Stomach (tissue), 9 donors: Measurements from ENCODE around the gene UBE2D4. TPM values are rescaled to one million over a fixed set of nuclear protein-coding genes. Genes with fewer than 3 reads are reported as not detected.
"Not testable (repeated sequence)": the region's sequence is repeated elsewhere in the genome, so short reads cannot be mapped to it uniquely, and the experiment has no call there.

Source experiments
- DNase-seq, 2 donors: peaks; one replicate each; pipeline versions ENCODE4 v3.0.0 to v3.0.0-alpha.2; 2013 to 2019
- H3K27ac ChIP-seq, 5 donors: fragments of 200-600 bp in 4 of 5; sonication (generic) in 4 of 5; one replicate each; pipeline ENCODE4 v1.5.1; 2013 to 2019; ENCODE audit warnings: mild to moderate bottlenecking in 1 of 5, moderate library complexity in 1 of 5
- H3K27me3 ChIP-seq, 3 donors: fragments of 200-600 bp; sonication (generic); one replicate each; pipeline ENCODE4 v1.5.1; 2017 to 2019; ENCODE audit warnings: mixed run types in 1 of 3
- H3K36me3 ChIP-seq, 4 donors: fragments of 200-600 bp; sonication (generic); 1 replicate in 3 of 4; 2 replicates in 1 of 4; pipeline ENCODE4 v1.5.1; 2016 to 2019
- H3K4me1 ChIP-seq, 4 donors: fragments of 200-600 bp; sonication (generic); one replicate each; pipeline ENCODE4 v1.5.1; 2016 to 2019
- H3K4me3 ChIP-seq, 4 donors: fragments of 200-600 bp; sonication (generic) in 3 of 4; one replicate each; pipeline ENCODE4 v1.5.1; 2016 to 2019; ENCODE audit warnings: mild to moderate bottlenecking in 1 of 4
- H3K9me3 ChIP-seq, 4 donors: fragments of 200-600 bp; sonication (generic); one replicate each; pipeline ENCODE4 v1.5.1; 2016 to 2019
- EP300 ChIP-seq: sonication (generic); formaldehyde crosslinking; IDR thresholded peaks from one replicate; pipeline ENCODE4 v1.6.1; 2017; ENCODE audit warnings: antibody characterized with exemption
- POLR2A ChIP-seq, 4 donors: fragments of 450-650 bp; IDR thresholded peaks; one replicate each; pipeline ENCODE4 v1.6.1; 2016; ENCODE audit warnings: antibody characterized with exemption in 4 of 4, control low read depth in 2 of 4, mild to moderate bottlenecking in 1 of 4, moderate library complexity in 1 of 4
- POLR2AphosphoS5 ChIP-seq, 3 donors: sonication (generic); formaldehyde crosslinking; IDR thresholded peaks; one replicate each; pipeline ENCODE4 v1.6.1; 2016; ENCODE audit warnings: antibody characterized with exemption in 3 of 3
- WGBS, 5 donors: extraction: QIAGEN DNeasy Blood & Tissue Kit in 3 of 5; methylation state at CpG; one replicate each; pipeline versions ENCODE4 v1.1.5 to v1.1.7; 2013 to 2018; 5-methylcytosine and 5-hydroxymethylcytosine counted together
- intact Hi-C: fragments of 100-400 bp; cut with DNase I; formaldehyde crosslinking; loops from one replicate; pipeline ENCODE4 v1.15.1; 2023; ENCODE audit warnings: low total_unique reads
- polyA plus RNA-seq, 3 donors: library from polyadenylated mRNA; stranded (reverse); fragments of 200-250 nt; gene quantifications; one replicate each; pipeline ENCODE4 v1.2.3, GENCODE V29; 2013
- total RNA-seq, 5 donors: library from RNA; depleted of rRNA; stranded (reverse); fragments of >200 nt; gene quantifications; one replicate each; pipeline versions ENCODE4 v1.1.0 to v1.2.3, GENCODE V29; 2014 to 2016
- TF ChIP-seq, protein P1 (sequence below), 7 experiments: fragments of 450-650 bp in 4 of 7; fragments of 200-600 bp in 3 of 7; sonication (generic) in 3 of 7; IDR thresholded peaks; one replicate each; pipeline ENCODE4 v1.5.1; 2016 to 2019; ENCODE audit warnings: antibody characterized with exemption in 7 of 7, control low read depth in 2 of 7, mild to moderate bottlenecking in 1 of 7
- donor health status: healthy with polysubstance abuse.
- donor health status: Bipolar disorder and iron deficiency.
- donor health status: healthy.

The UBE2D4 gene
- total and polyA plus RNA-seq, 8 donors, result 0.58 to 51.8 (median 10.9) TPM; not detected in 1

DNA sequence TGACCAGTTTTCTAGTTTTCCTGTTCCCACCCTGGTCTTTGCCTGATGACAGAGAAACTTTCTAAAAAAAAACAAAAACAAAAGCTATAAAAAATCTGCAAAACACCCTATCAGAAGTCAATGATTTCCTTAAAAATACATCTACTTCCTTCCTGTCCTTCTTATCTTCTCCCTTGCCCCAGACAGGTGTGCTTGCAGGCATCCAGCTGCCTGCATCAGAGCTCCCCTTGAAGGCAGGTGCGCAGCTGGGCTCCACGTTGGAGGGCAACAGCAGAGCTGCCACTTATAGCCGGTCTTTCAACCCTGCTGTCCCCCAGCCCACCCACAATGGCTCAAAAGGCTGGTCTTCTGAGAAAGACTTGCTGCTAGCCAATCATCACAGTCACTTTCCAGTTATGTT, 29.8 kb downstream of the UBE2D4 start:
- H3K4me1 ChIP-seq, result no peaks in the 10 kb centered on the region
- TF ChIP-seq EP300, result no peak
- no peak for DNase-seq
- intact Hi-C loops, result no loop called here
- 71 to 79% (median 74%) methylated on average over 3 of the region's 3 CpGs for WGBS, 5 donors
- H3K27ac ChIP-seq, result no peak overlapping the region
- peaks cover 23 to 61% (median 37%) of the 10 kb centered on the region in 4 donors for H3K36me3 ChIP-seq
- no peak overlapping the region for H3K4me3 ChIP-seq
- H3K27me3 ChIP-seq, result no peaks in the 10 kb centered on the region
- no peaks in the 10 kb centered on the region for H3K9me3 ChIP-seq

DNA sequence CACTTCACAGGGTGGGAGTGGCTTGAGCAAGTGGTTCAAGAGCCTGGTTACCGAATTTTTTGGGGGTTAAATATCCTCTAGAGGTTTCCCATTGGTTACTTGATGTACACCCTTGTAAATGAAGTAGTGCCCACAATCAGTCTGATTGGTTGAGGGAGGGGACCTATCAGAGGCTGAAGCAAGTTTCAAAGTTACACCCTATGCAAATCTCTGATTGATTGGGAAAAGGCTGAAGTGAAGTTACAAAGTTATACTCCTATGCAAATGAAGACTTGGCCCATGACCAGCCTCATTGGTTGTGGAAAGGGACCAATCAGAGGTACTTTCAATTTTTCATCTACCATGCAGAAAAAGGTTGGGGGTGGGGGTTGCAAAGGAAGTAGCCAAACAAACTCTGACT, 34.7 kb downstream of the UBE2D4 start:
- WGBS, 5 donors, result 24 to 45% (median 36%) methylated on average over 1 of the region's 1 CpG
- intact Hi-C loops, result no loop called here
- TF ChIP-seq POLR2AphosphoS5 (IDR thresholded peaks at IDR 0.05) (no peak), POLR2A (IDR thresholded peaks at IDR 0.05) (no peak), EP300 (no peak)
- TF ChIP-seq, protein P1, sequence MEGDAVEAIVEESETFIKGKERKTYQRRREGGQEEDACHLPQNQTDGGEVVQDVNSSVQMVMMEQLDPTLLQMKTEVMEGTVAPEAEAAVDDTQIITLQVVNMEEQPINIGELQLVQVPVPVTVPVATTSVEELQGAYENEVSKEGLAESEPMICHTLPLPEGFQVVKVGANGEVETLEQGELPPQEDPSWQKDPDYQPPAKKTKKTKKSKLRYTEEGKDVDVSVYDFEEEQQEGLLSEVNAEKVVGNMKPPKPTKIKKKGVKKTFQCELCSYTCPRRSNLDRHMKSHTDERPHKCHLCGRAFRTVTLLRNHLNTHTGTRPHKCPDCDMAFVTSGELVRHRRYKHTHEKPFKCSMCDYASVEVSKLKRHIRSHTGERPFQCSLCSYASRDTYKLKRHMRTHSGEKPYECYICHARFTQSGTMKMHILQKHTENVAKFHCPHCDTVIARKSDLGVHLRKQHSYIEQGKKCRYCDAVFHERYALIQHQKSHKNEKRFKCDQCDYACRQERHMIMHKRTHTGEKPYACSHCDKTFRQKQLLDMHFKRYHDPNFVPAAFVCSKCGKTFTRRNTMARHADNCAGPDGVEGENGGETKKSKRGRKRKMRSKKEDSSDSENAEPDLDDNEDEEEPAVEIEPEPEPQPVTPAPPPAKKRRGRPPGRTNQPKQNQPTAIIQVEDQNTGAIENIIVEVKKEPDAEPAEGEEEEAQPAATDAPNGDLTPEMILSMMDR (IDR thresholded peaks at IDR 0.05), result no peak

DNA sequence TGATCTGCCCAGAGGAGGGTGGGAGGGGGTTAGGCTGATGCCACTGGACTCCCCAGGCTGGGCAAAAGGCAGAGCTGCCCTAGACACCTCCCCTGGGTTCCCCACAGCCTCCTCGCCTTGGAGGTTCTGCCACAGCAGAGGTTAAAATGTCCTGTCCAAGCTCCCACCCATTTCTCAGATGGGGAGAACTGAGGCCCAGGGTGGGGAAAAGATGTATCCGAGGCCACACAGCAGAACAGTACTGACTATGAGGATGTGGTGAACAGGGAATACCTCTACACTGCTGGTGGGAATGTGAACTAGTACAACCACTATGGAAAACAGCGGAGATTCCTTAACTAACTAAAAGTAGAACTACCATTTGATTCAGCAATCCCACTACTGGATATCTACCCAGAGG, 40.2 kb downstream of the UBE2D4 start:
- intact Hi-C loops, H3K4me1 ChIP-seq, H3K9me3 ChIP-seq, H3K27ac ChIP-seq, H3K4me3 ChIP-seq, H3K27me3 ChIP-seq, DNase-seq: not testable (repeated sequence)
- 75 to 98% (median 94%) methylated on average over 2 to 3 of the region's 3 CpGs for WGBS, 5 donors
- peaks cover 0 to 25% (median 6%) of the 10 kb centered on the region in 4 donors for H3K36me3 ChIP-seq

More for the DNA sequence above, 34.7 kb downstream of the UBE2D4 start:
- DNase-seq, result no peak
- Histone ChIP-seq H3K27me3 (no peaks in the 10 kb centered on the region), H3K4me3 (no peak overlapping the region), H3K9me3 (no peaks in the 10 kb centered on the region), H3K4me1 (no peaks in the 10 kb centered on the region), H3K27ac (no peak overlapping the region), H3K36me3 (peaks cover under 1 to 48% (median 10%) of the 10 kb centered on the region in 4 donors)

DNA sequence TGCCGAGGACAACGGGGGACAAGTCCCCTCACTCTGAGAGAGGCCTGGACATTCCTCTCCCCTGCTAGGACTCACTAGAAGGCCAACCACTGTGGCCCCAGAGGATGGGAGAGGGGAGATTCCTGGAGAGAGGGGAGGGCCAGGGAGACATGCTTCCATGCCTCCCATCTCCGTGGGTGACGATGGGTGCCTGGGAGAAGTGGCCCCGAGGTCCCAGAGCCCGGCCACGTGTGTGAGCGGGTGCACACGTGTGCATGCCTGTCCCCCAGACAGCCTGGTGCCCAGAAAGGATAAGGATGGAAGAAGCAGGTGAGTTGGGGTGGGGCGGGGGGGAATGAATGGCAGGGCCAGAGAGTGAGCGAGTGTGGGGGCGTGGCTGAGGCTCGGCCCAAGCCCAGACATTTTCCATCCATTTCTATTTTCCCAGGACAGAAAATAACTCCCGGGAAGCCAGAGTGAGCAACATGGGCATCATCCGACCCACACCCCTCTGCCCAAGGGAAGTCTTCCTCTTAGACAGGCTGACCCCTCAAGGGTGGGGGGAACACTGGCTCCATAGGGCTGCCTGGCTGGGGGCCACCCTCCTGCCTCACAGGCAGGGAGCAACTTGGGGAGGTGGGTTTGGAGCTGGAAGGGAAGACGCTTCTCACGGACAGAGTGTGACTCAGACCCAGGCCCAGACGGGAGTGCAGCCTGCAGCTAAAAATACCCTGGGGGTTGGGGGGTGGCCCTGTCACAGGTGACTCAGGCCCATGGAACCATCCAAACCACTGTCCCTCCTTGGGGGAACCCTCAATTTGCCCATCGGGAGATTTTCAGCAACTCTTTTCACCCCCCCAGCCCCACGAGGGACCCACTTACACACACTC, 42.2 kb downstream of the UBE2D4 start:
- WGBS, 5 donors, result 76 to 93% (median 84%) methylated on average over 4 to 17 of the region's 20 CpGs
- H3K4me1 ChIP-seq, DNase-seq, H3K27me3 ChIP-seq, H3K9me3 ChIP-seq, H3K4me3 ChIP-seq, H3K27ac ChIP-seq, intact Hi-C loops: not testable (repeated sequence)
- peaks cover 0 to 16% (median 5%) of the 10 kb centered on the region in 4 donors for H3K36me3 ChIP-seq

DNA sequence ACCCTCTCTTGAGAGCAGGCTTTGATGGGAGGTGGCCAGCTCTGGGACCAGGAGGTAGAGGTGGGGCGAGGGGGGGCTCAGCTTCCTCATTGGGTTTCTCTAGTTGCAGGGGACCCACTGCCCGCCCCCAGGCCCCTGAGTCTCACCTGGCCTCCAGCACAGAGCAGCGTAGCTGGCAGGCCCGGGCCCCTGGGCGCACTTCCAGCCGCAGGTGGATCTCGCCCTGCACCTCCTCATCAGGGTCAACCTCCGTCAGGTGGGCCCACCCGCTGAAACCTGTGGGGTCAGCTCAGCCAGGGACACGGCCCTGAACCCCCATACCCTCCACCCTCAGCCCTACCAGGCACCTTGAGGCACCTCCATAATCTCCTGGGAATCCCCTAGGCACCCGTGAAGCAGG, 43.4 kb downstream of the UBE2D4 start:
- 94 to 100% (median 96%) methylated on average over 1 to 11 of the region's 11 CpGs for WGBS, 5 donors
- H3K4me1 ChIP-seq, intact Hi-C loops, H3K27me3 ChIP-seq, H3K9me3 ChIP-seq, H3K27ac ChIP-seq, DNase-seq, H3K36me3 ChIP-seq, H3K4me3 ChIP-seq: not testable (repeated sequence)

DNA sequence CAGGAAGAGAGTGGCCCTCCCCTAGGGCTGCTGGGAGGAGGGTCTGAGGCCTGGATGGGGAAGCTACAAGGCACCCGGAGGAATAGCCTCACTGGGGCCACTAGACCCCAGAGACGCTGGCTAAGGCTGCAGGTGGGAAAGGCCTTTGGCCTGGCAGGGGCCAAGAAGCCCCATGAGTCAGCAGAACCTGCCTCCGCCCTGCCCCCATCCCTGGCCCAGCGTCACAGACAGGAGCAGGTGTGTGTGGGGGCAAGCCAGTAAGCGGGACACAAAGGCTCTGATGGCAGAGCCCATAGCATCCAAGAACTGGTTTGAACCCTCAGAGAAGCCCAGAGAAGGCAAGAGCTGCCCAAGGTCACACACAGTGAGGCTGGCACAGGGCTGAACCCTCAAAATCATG, 44.5 kb downstream of the UBE2D4 start:
- H3K4me1 ChIP-seq, H3K9me3 ChIP-seq, intact Hi-C loops, DNase-seq, H3K27me3 ChIP-seq, H3K36me3 ChIP-seq, H3K4me3 ChIP-seq, H3K27ac ChIP-seq: not testable (repeated sequence)
- WGBS, 5 donors, result 90 to 100% (median 95%) methylated on average over 1 to 3 of the region's 5 CpGs; no CpG with 5 or more reads in 1 of the 5 donors

DNA sequence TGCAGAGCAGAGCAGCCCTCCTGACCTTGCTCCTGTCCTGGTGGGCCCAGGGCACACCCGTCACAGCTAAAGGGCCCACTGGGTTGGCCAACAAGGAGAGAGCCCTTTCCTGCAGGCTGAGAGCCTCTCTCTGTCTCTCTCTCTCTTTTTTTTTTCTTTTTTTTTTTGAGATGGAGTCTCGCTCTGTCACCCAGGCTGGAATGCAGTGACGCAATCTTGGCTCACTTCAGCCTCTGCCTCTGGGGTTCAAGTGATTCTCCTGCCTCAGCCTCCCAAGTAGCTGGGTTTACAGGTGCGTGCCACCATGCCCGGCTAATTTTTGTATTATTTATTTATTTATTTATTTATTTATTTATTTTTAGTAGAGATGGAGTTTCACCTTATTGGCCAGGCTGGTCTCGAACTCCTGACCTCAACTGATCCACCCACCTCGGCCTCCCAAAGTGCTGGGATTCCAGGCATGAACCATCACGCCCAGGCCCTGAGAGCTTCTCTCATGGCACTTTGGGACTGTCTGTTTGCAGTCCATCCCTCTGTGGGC, 47.9 kb downstream of the UBE2D4 start:
- H3K36me3 ChIP-seq, result not testable (repeated sequence)

DNA sequence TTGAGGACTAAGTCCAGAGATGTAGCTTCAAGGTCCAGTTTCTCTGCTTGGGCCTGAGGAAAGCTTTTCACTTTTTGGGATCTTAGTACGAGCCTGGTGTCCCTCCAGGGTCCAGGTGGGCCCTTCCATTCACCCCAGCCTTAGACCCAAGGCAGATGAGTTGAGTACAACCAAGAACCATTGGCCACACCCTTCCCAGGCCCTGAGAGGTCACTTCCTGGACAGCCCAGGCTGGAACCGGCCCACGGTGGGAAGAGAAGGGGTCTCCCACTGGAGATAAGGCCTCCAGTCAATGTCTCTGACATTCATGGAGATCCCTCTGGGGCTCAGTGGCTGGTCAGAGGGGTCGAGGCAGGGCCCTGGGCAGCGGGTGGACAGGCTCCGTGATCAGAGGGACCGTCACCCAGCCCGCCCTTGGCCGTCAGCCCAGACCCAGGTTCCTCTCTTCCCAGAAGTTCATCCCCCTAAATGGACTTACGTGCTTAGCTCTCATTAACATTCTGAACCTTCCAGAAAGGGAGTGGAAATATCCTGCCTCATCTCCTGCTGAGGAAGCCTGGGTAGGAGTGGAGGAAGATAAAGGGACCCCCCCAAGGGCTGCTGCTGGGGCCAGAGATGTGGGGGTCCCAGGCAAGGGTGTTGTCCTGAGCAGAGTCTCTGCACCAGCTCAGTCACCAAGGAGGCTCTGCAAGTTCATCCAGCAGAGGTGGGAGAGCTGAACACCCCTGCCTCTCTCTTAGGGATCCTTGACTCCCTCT, 48.7 kb downstream of the UBE2D4 start:
- H3K4me3 ChIP-seq, H3K27me3 ChIP-seq, H3K9me3 ChIP-seq, DNase-seq, intact Hi-C loops, H3K4me1 ChIP-seq, H3K27ac ChIP-seq, H3K36me3 ChIP-seq: not testable (repeated sequence)
- 75 to 91% (median 86%) methylated on average over 3 to 10 of the region's 10 CpGs for whole genome bisulfite sequencing, 5 donors

More for the DNA sequence above, 47.9 kb downstream of the UBE2D4 start:
- H3K27ac ChIP-seq, H3K27me3 ChIP-seq, DNase-seq, H3K4me3 ChIP-seq, intact Hi-C loops, H3K9me3 ChIP-seq, H3K4me1 ChIP-seq: not testable (repeated sequence)
- WGBS, 5 donors, result 80 to 92% (median 83%) methylated on average over 5 to 7 of the region's 8 CpGs
